ENCODE results near the gene TMEM191C.
A peak's percentile ranks its signal among the peaks of the same experiment; 100 is the strongest.
"Not testable (repeated sequence)": the region's sequence is repeated elsewhere in the genome, so short reads cannot be mapped to it uniquely, and the experiment has no call there.

Gene TMEM191C

DNA sequence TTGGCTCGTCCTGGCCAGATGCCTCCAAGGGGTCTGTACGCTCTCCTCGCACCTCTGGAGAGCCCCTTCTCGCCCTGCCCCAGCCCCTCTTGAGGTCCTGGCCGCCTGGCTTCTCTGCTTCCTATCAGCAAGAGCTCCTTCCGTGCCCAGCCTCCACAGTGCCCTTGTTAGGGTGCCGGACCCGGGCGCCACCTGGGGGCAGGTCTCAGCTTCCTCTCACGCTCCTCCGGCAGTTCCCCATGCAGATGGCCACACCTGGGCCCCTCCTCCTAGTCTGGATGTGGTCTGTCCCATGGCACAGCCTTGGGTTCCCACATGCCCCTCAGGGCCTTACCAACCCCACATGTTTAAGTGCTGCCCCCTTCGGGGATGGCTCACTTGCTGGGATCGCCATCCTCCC, 6.5 kb downstream of the TMEM191C start:
- not testable (repeated sequence) for H3K27me3 Mint-ChIP-seq; ATAC-seq (replicated peaks); H3K4me1 Mint-ChIP-seq (ENCODE audit: low read depth in 2 of 2); H3K36me3 Mint-ChIP-seq (ENCODE audit: insufficient read depth); H3K9me3 Mint-ChIP-seq; DNase-seq; H3K4me3 Mint-ChIP-seq; H3K27ac Mint-ChIP-seq

DNA sequence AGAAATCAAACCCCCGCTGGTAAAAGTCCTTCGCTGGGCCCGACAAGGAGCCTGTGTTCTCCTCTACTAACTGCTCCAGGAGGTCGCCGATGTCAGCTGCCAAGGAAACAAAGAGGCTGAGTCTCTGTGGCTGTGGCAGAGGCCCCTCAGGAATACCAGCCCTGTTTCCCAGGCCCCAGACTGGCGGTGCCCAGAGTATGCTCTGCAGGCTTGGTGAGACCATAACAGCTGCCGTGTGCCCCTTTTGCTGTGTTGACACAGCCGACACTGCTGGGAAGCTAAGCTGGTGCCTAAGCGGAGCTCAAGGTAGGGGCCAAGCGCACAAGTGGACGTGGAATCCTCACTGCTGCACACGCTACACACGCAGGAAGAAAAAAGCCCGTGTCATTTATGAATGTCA, 16.9 kb downstream of the TMEM191C start:
- H3K4me3 Mint-ChIP-seq; H3K4me1 Mint-ChIP-seq (ENCODE audit: low read depth in 2 of 2); DNase-seq; H3K27ac Mint-ChIP-seq; H3K9me3 Mint-ChIP-seq; H3K27me3 Mint-ChIP-seq; ATAC-seq (replicated peaks); H3K36me3 Mint-ChIP-seq (ENCODE audit: insufficient read depth): not testable (repeated sequence)

DNA sequence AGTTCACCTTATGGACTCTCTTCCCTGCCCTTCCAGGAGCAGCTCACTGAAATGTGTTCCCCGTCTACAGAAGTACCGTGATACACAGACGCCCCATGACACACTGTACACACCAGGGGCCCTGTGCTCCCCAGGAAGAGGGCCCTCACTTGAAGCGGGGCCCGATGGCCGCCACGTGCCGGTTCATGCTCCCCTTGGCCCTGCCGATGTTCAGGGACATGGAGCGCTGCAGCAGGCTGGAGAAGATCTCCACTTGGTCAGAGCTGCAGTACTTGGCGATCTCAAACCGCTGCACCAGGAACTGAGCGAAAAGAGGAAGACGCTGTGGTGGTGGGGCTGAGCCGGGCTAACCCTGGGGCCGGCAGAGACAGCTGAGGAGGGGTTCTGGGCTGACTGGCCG, 20.5 kb downstream of the TMEM191C start:
- H3K27ac Mint-ChIP-seq = not testable (repeated sequence)

DNA sequence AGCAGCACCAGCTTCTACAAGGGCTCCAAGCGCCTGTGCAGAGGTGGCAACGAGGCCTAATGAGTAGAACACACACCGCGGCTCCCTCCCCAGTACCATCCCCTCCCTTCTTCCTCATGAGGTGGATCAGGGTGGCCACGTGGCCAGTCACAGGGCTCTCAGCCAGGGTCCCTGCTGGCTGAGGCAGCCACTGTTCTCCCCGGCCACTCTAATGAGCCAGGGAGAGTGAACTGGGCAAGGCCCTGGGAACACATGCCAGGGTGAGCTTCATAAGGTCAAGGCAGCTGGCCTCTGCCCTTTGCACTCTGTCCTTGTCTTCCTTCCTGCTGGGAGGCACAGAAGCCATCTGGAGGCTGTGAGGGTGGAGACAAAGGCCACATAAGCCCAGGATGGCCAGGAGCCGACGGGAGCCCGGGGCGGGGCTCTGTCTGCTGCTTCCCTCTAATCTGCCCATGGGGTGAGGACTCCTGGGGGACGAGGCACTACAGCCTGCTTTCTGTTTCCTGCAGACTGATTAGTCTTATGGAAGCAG, 22.0 kb downstream of the TMEM191C start:
- H3K27ac Mint-ChIP-seq; H3K4me3 Mint-ChIP-seq; H3K9me3 Mint-ChIP-seq; H3K4me1 Mint-ChIP-seq (ENCODE audit: low read depth in 2 of 2); H3K36me3 Mint-ChIP-seq (ENCODE audit: insufficient read depth); DNase-seq; ATAC-seq (replicated peaks); H3K27me3 Mint-ChIP-seq: not testable (repeated sequence)

More for the DNA sequence above, 20.5 kb downstream of the TMEM191C start:
- H3K4me3 Mint-ChIP-seq; H3K36me3 Mint-ChIP-seq (ENCODE audit: insufficient read depth); H3K27me3 Mint-ChIP-seq; ATAC-seq (replicated peaks); H3K4me1 Mint-ChIP-seq (ENCODE audit: low read depth in 2 of 2); DNase-seq; H3K9me3 Mint-ChIP-seq: not testable (repeated sequence)

DNA sequence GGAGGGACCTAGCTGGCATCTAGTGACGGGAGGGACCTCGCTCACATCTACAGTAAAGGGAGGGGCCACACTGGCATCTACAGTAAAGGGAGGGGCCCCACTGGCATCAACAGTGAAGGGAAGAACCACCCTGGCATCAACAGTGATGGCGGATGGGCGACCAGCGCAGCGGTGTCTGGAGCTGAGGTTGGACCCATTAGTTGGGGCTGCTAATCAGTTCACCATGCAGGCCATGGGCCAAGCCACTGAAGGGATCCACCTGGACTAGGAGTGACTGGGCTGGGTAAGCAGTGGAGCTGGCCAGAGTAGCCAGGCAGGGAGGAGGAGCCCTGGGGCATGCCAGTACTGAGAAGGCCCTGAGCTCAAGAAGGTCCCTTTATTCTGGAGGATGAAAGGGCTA, 23.4 kb downstream of the TMEM191C start:
- H3K4me1 Mint-ChIP-seq (ENCODE audit: low read depth in 2 of 2); H3K36me3 Mint-ChIP-seq (ENCODE audit: insufficient read depth); H3K27ac Mint-ChIP-seq; ATAC-seq (replicated peaks); H3K27me3 Mint-ChIP-seq; DNase-seq; H3K4me3 Mint-ChIP-seq; H3K9me3 Mint-ChIP-seq: not testable (repeated sequence)

DNA sequence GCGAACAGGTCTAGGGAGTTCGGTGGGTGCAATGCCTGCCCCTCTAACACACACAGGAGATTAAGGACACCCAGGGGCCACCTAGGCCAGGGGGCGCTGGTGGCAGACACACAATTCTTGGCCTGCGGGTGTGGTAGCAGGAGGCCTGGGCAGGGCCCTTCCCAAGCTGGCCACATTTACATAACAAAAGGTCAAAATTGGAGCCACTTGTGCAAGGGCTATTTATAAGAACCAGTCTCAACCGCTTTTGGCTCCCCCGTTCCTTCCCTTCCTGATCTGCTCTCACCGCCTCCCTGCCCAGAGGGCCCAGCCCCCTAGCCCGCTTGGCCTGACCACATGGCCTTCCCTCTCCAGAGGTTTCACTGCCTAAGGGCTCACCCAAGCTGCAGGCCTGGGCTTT, 25.1 kb downstream of the TMEM191C start:
- H3K4me1 Mint-ChIP-seq (ENCODE audit: low read depth in 2 of 2); H3K9me3 Mint-ChIP-seq; H3K27ac Mint-ChIP-seq; DNase-seq; H3K27me3 Mint-ChIP-seq; H3K4me3 Mint-ChIP-seq; H3K36me3 Mint-ChIP-seq (ENCODE audit: insufficient read depth); ATAC-seq (replicated peaks): not testable (repeated sequence)

DNA sequence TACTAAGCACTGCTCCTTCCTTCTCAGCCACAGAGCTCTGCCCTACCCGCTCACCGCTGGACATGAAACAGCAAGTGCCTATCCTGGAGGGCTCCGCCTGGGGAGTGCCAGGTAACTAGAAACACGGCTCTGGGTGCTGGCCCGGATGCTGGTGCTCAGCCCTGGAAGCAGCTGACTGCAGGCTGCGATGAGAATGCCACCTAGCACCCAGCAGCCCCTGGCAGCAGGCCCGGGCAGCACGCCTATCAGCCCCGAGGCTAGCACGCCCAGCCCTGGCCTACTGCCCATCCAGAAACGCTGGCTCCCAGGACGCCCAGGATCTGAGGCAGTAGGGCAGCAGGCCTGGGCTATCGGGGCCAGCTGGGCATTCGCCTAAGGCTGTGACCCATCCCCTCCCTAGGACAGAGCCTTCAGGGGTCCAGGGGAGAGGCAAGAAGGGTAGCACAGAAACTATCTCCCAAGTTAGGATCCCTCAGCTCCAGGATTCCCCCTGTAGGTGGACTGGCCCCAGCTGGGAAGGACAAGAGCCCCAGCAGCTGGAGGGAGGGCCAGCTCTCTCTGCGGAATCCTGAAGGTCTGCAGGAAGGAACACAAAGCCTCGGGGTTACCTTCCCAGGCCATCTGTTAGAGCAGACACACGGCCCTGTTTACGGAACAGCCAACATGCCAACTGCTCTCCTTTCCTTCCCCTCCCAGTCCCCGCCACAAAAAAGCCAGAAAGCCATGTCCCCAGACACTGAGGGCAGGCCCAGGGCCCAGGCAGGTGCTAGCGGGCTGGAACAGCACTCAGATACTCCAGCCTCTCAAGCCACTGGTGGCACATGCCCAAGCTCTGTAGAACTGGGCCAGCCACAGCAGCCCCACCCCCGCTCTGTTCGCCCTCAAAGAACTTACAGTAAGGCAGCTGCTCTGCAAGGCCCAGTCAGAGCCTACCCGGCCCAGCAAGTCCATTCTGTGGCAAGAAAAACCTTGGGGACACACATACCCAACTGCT, 26.9 kb downstream of the TMEM191C start:
- H3K4me1 Mint-ChIP-seq (ENCODE audit: low read depth in 2 of 2); H3K27me3 Mint-ChIP-seq; H3K4me3 Mint-ChIP-seq; H3K9me3 Mint-ChIP-seq; H3K36me3 Mint-ChIP-seq (ENCODE audit: insufficient read depth); H3K27ac Mint-ChIP-seq; ATAC-seq (replicated peaks); DNase-seq: not testable (repeated sequence)

DNA sequence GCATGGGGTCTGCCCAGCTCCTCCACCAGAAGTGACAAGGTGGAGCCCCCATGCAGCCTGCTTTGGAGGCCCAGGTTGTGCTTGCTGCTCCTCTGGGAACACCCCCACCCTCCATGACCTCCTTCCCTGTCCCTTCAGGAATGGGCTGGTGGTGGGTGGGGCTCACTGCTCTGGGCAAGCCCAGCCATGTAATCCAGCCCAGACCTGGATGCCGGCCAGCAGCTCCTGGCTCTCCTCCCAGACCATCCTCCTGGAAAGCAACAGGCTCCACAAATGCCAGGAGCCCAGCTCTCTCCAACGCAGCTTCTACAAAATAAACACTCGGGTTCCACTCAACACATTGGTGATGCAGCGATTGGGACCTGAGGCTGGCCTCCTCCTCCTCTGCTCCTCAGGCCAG, 30.8 kb downstream of the TMEM191C start:
- ATAC-seq (replicated peaks); H3K9me3 Mint-ChIP-seq; H3K4me1 Mint-ChIP-seq (ENCODE audit: low read depth in 2 of 2); DNase-seq; H3K36me3 Mint-ChIP-seq (ENCODE audit: insufficient read depth); H3K27ac Mint-ChIP-seq; H3K4me3 Mint-ChIP-seq; H3K27me3 Mint-ChIP-seq: not testable (repeated sequence)

DNA sequence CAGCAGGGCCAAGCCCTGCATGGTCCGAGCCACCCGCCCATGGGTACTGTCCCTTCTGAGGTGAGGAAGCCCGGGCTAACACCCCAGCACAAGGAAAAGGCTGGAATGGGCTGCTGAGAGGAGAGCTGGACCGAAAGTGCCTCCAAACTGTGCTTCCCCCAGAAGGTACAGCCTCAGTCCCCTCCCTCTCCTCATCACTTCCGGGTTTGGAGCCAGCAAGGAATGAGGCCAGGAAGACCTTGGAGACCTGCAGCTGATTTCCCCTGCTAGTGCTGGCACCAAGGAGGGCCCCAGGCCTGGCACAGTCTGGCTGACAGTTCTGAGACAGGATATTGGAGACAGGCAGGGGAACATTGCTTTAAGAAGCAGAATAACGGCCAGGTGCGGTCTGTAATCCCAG, 31.3 kb downstream of the TMEM191C start:
- not testable (repeated sequence) for H3K9me3 Mint-ChIP-seq; ATAC-seq (replicated peaks); H3K27ac Mint-ChIP-seq; DNase-seq; H3K4me1 Mint-ChIP-seq (ENCODE audit: low read depth in 2 of 2); H3K4me3 Mint-ChIP-seq; H3K36me3 Mint-ChIP-seq (ENCODE audit: insufficient read depth); H3K27me3 Mint-ChIP-seq

DNA sequence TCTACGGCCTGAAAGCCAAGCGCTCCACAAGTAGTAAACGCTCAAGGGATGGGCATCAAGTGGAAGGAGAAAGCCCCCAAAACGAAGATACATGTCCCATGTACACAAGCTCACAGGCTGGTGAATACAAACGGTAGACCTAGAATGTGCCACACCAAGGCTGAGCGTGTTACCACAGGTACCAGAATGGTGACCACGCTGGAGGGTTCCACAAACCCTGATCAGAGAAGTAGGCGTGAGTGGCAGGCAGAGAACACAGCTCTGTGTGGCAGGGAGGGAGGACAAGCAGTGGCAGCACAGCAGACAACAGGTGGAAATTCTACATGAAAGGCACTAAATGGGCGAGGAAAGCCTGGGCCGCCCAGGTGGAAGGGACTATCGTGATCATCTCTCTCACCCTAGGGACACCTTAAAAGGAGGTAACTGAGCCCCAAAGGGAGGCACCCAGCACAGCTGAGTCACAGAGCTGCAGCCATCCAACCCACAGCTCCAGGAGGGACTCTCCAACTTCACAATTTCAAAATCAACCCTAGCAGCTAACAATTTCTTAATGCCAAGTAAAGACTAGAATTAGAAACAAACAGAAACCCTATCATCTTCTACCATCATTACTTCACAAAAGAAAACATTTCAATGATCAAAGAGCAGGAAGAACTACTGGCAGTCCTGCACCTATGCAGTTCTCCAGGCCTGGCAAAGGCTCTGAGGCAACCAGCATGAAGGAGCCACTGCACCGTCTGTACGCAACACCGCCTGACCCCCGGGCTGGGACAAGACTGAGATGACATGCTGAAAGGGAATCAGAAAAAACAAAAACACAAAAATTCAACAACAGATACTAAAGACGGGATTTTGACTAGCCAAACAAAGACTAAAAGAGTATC, 32.7 kb downstream of the TMEM191C start:
- not testable (repeated sequence) for H3K4me1 Mint-ChIP-seq (ENCODE audit: low read depth in 2 of 2); H3K4me3 Mint-ChIP-seq; DNase-seq; H3K9me3 Mint-ChIP-seq; H3K27me3 Mint-ChIP-seq; ATAC-seq (replicated peaks); H3K36me3 Mint-ChIP-seq (ENCODE audit: insufficient read depth); H3K27ac Mint-ChIP-seq

DNA sequence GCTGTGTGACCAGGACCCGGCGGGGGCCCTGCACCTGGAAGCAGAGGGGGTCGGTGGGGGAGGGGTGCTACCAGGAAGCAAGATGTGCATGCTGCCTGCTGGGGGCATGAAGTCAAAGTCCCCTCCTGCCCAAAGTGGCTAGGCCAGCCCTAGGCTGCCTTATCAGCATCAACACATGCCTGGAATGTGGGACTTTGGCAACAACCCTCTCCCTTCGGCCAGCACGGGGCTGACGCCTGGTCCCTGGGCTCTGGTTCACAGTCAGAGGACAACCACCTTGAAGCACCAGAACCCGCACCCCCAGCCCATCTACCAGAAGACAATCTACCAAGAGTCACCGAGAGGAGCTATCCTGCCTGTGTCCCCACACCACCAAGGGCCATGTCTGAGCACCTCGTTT, 43.2 kb downstream of the TMEM191C start:
- H3K4me1 Mint-ChIP-seq (ENCODE audit: low read depth in 2 of 2); H3K27me3 Mint-ChIP-seq; H3K9me3 Mint-ChIP-seq; DNase-seq; H3K27ac Mint-ChIP-seq; H3K36me3 Mint-ChIP-seq (ENCODE audit: insufficient read depth); ATAC-seq (replicated peaks); H3K4me3 Mint-ChIP-seq: not testable (repeated sequence)

DNA sequence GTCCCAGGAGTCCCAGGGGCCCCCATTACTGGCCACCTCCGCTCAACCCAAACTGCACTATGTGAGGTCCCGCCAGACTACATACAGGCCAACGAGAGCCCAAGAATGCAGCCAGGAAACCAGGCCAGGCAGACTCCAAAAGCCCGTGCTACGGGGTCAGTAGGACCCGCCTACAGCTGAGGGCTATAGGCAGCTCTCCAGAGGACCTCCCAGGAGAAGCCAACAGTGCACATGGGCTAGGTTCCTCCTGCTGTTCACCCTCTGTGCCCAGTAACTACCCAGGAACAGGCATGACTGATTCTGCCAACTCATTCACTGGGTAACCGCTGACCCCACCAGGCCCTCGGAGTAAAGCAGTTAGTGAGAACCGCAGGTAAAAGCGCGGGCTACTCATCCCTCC, 44.8 kb downstream of the TMEM191C start:
- ATAC-seq (replicated peaks); H3K4me3 Mint-ChIP-seq: not testable (repeated sequence)

DNA sequence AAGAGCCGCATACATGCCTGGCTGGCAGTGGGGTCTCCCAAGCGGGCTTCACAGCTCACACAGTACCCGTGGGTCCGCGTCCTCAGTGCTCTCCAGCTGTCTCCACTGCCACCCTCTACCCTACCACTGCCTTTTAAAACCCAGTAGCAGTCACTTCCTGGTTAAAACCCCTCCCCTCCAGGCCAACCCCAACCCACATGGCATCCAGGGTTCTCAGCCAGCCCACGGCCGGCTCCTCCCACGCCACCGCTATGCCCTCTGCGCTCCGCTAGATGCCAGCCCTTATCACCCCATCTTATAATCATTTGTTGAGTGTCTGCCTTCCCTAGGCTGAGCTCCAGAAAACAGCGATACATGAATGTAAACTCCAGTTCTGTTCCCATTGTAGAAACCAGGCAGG, 46.9 kb downstream of the TMEM191C start:
- not testable (repeated sequence) for H3K27ac Mint-ChIP-seq; H3K36me3 Mint-ChIP-seq (ENCODE audit: insufficient read depth); H3K9me3 Mint-ChIP-seq; H3K27me3 Mint-ChIP-seq; H3K4me1 Mint-ChIP-seq (ENCODE audit: low read depth in 2 of 2); DNase-seq; H3K4me3 Mint-ChIP-seq
- peak; percentile 85 for ATAC-seq (replicated peaks)

More for the DNA sequence above, 44.8 kb downstream of the TMEM191C start:
- not testable (repeated sequence) for DNase-seq; H3K9me3 Mint-ChIP-seq; H3K36me3 Mint-ChIP-seq (ENCODE audit: insufficient read depth); H3K27me3 Mint-ChIP-seq; H3K27ac Mint-ChIP-seq; H3K4me1 Mint-ChIP-seq (ENCODE audit: low read depth in 2 of 2)

Data from effector memory CD8-positive, alpha-beta T cell (primary cell).